WTC11 (cell line): Measurements from ENCODE around the gene TEFM. TPM values are rescaled to one million over a fixed set of nuclear protein-coding genes. Genes with fewer than 3 reads are reported as not detected.
"Not testable (repeated sequence)": the region's sequence is repeated elsewhere in the genome, so short reads cannot be mapped to it uniquely, and the experiment has no call there.

Experiments
- ATAC-seq: fragments of 200-7000 bp; cut with Tn5 transposase; 2 replicates; pipeline ENCODE4 v1.10.0; 2021; ENCODE audit warnings: mild to moderate bottlenecking, moderate library complexity
- CTCF ChIA-PET: fragments of 300-600 bp; sonication (Branson Sonifier 250); formaldehyde crosslinking; loops from one replicate; lab custom pipeline; 2021; ENCODE audit warnings: antibody characterized with exemption; lab: Charles Lee
- POLR2A ChIA-PET: fragments of 350-600 bp; sonication (Branson Sonifier 250); formaldehyde crosslinking; loops from one replicate; lab custom pipeline; 2021; ENCODE audit warnings: antibody characterized with exemption; lab: Charles Lee
- DNase-seq: peaks from one replicate; pipeline ENCODE4 v3.0.0; 2021; ENCODE audit warnings: low spot score
- H3K27ac Mint-ChIP-seq: 2 replicates; pipeline ENCODE4 v1.8.0; 2021; ENCODE audit warnings: mixed read lengths
- H3K27me3 Mint-ChIP-seq: 2 replicates; pipeline ENCODE4 v1.8.0; 2021; ENCODE audit warnings: low read depth, mild to moderate bottlenecking, moderate library complexity, mixed read lengths
- H3K36me3 Mint-ChIP-seq: 2 replicates; pipeline ENCODE4 v1.8.0; 2021; ENCODE audit warnings: mixed read lengths
- H3K4me1 Mint-ChIP-seq: 2 replicates; pipeline ENCODE4 v1.8.0; 2022; ENCODE audit warnings: mixed read lengths
- H3K4me3 Mint-ChIP-seq: 2 replicates; pipeline ENCODE4 v1.8.0; 2021; ENCODE audit warnings: mild to moderate bottlenecking, moderate library complexity, mixed read lengths
- H3K9me3 Mint-ChIP-seq: 2 replicates; pipeline ENCODE4 v1.8.0; 2021; ENCODE audit warnings: mixed read lengths
- ATF2 ChIP-seq: sonication (generic); formaldehyde crosslinking; IDR thresholded peaks from 2 replicates; pipeline ENCODE4 v1.8.1; 2022; ENCODE audit warnings: low read depth, missing genetic modification reagents, borderline replicate concordance
- E2F4 ChIP-seq: sonication (generic); formaldehyde crosslinking; IDR thresholded peaks from 2 replicates; pipeline ENCODE4 v1.8.1; 2022; ENCODE audit warnings: low read depth, mild to moderate bottlenecking, moderate library complexity, missing genetic modification reagents, borderline replicate concordance
- ESRRA ChIP-seq: sonication (generic); formaldehyde crosslinking; IDR thresholded peaks from 2 replicates; pipeline ENCODE4 v1.8.1; 2022; ENCODE audit warnings: mild to moderate bottlenecking, missing genetic modification reagents, borderline replicate concordance
- ETV6 ChIP-seq: sonication (generic); formaldehyde crosslinking; IDR thresholded peaks from 2 replicates; pipeline ENCODE4 v1.8.1; 2022; ENCODE audit warnings: mild to moderate bottlenecking, missing genetic modification reagents
- FOXK1 ChIP-seq: sonication (generic); formaldehyde crosslinking; IDR thresholded peaks from 2 replicates; pipeline ENCODE4 v1.8.0; 2022; ENCODE audit warnings: mild to moderate bottlenecking, moderate library complexity, missing genetic modification reagents
- GTF2I ChIP-seq: fragments of 250-450 bp; sonication (Bioruptor Pico); conservative IDR thresholded peaks from 2 replicates; pipeline ENCODE4 v1.4.0; 2021; ENCODE audit warnings: mild to moderate bottlenecking
- HMGXB4 ChIP-seq: sonication (generic); formaldehyde crosslinking; IDR thresholded peaks from 2 replicates; pipeline ENCODE4 v1.8.1; 2023; ENCODE audit warnings: mild to moderate bottlenecking, moderate library complexity, missing genetic modification reagents
- MLX ChIP-seq: sonication (generic); formaldehyde crosslinking; IDR thresholded peaks from 2 replicates; pipeline ENCODE4 v1.8.1; 2023; ENCODE audit warnings: mild to moderate bottlenecking, missing genetic modification reagents, moderate library complexity
- NFATC4 ChIP-seq: fragments of 250-450 bp; sonication (Bioruptor Pico); IDR thresholded peaks from 2 replicates; pipeline ENCODE4 v1.9.0; 2021; ENCODE audit warnings: mild to moderate bottlenecking
- NFE2L1 ChIP-seq: sonication (generic); formaldehyde crosslinking; IDR thresholded peaks from 2 replicates; pipeline ENCODE4 v1.8.1; 2023; ENCODE audit warnings: missing genetic modification reagents
- NR1H2 ChIP-seq: sonication (generic); formaldehyde crosslinking; IDR thresholded peaks from 2 replicates; pipeline ENCODE4 v1.9.0; 2021; ENCODE audit warnings: mild to moderate bottlenecking, moderate library complexity, missing genetic modification reagents
- SOX15 ChIP-seq: fragments of 250-450 bp; sonication (Bioruptor Pico); IDR thresholded peaks from 2 replicates; pipeline ENCODE4 v1.9.0; 2021; ENCODE audit warnings: mild to moderate bottlenecking
- USF1 ChIP-seq: sonication (generic); formaldehyde crosslinking; IDR thresholded peaks from 2 replicates; pipeline ENCODE4 v1.8.0; 2022; ENCODE audit warnings: mild to moderate bottlenecking, missing genetic modification reagents
- USF2 ChIP-seq: sonication (generic); formaldehyde crosslinking; IDR thresholded peaks from 2 replicates; pipeline ENCODE4 v1.8.1; 2023; ENCODE audit warnings: mild to moderate bottlenecking, missing genetic modification reagents, moderate library complexity
- ZBTB21 ChIP-seq: sonication (generic); formaldehyde crosslinking; IDR thresholded peaks from 2 replicates; pipeline ENCODE4 v1.8.1; 2023; ENCODE audit warnings: mild to moderate bottlenecking, missing genetic modification reagents, borderline replicate concordance
- ZMAT4 ChIP-seq: fragments of 250-450 bp; sonication (Bioruptor Pico); IDR thresholded peaks from 2 replicates; pipeline ENCODE4 v1.9.0; 2021; ENCODE audit warnings: mild to moderate bottlenecking
- ZNF317 ChIP-seq: sonication (generic); formaldehyde crosslinking; IDR thresholded peaks from 2 replicates; pipeline ENCODE4 v1.8.1; 2023; ENCODE audit warnings: low read depth, mild to moderate bottlenecking, moderate library complexity, missing genetic modification reagents, borderline replicate concordance
- total RNA-seq: library from RNA; stranded (reverse); gene quantifications from 3 replicates; pipeline ENCODE4 v1.2.3, GENCODE V29; 2021

The TEFM gene
- total RNA-seq, 1 experiment from 2014 or later: 12.3 TPM

- DNase-seq (no peak), ATAC-seq (no peak)
- no peak overlapping the region for H3K4me3 Mint-ChIP-seq
- H3K36me3 Mint-ChIP-seq: no peaks in the 10 kb centered on the region
- H3K27me3 Mint-ChIP-seq: peaks cover 11% of the 10 kb centered on the region
- no peaks in the 10 kb centered on the region for H3K4me1 Mint-ChIP-seq
- ChIA-PET CTCF (interaction anchor here (0.5 kb wide), 1 partner anchor 452 kb away, joined by 4 read pairs; no protein-coding TSS in a partner anchor), POLR2A (no interaction called here)
- TF ChIP-seq NFE2L1 (CRISPR knock-in tag) (no peak), USF1 (CRISPR knock-in tag) (no peak), ZBTB21 (CRISPR knock-in tag) (no peak), NR1H2 (CRISPR knock-in tag) (no peak), ETV6 (CRISPR knock-in tag) (no peak), ZNF317 (CRISPR knock-in tag) (no peak), ESRRA (CRISPR knock-in tag) (no peak), NFATC4 (CRISPR knock-in tag) (no peak)
- H3K27ac Mint-ChIP-seq: no peak overlapping the region
- no peaks in the 10 kb centered on the region for H3K9me3 Mint-ChIP-seq
Measured at GRCh38 chr17:30930495-30930894, 24.5 kb upstream of the TEFM start.

- H3K36me3 Mint-ChIP-seq, POLR2A ChIA-PET, ATAC-seq, H3K4me3 Mint-ChIP-seq, DNase-seq, H3K4me1 Mint-ChIP-seq, H3K9me3 Mint-ChIP-seq, CTCF ChIA-PET, H3K27ac Mint-ChIP-seq: not testable (repeated sequence)
- peaks cover 15% of the 10 kb centered on the region for H3K27me3 Mint-ChIP-seq
Measured at GRCh38 chr17:30929861-30930260, 23.8 kb upstream of the TEFM start.

- ATAC-seq (no peak), DNase-seq (no peak)
- CTCF ChIA-PET: no interaction called here
- Mint-ChIP-seq H3K27ac (no peak overlapping the region), H3K36me3 (no peaks in the 10 kb centered on the region), H3K27me3 (peaks cover 22% of the 10 kb centered on the region), H3K4me1 (no peaks in the 10 kb centered on the region), H3K9me3 (no peaks in the 10 kb centered on the region), H3K4me3 (no peak overlapping the region)
- TF ChIP-seq GTF2I (CRISPR knock-in tag): no peak
- TF ChIP-seq MLX: no peak
- TF ChIP-seq USF2: no peak
- no peak for TF ChIP-seq E2F4
- no peak for TF ChIP-seq ATF2
- TF ChIP-seq SOX15 (CRISPR knock-in tag): no peak
- no peak for TF ChIP-seq FOXK1 (CRISPR knock-in tag)
- TF ChIP-seq ZMAT4: no peak
- TF ChIP-seq HMGXB4 (CRISPR knock-in tag): no peak
- POLR2A ChIA-PET: interaction anchor here (1.0 kb wide), 1 partner anchor 41 kb away, joined by 3 read pairs; the partner anchor contains the start of gene RNF135
Measured at GRCh38 chr17:30929081-30929633, 23.1 kb upstream of the TEFM start.
